Mucosa of stomach (tissue), 1 donor: Measurements from ENCODE around the gene ITGA1.

ENCODE experiments used
- H3K27me3 ChIP-seq: one replicate; pipeline ENCODE4 v1.7.0; 2013; ENCODE audit warnings: mild to moderate bottlenecking, low read length; ENCODE audit not compliant: control insufficient read depth, insufficient read depth
- H3K36me3 ChIP-seq: one replicate; pipeline ENCODE4 v1.7.0; 2013; ENCODE audit warnings: low read length; ENCODE audit not compliant: control insufficient read depth, insufficient read depth
- H3K4me1 ChIP-seq: one replicate; pipeline ENCODE4 v1.7.0; 2013; ENCODE audit warnings: mild to moderate bottlenecking, low read length; ENCODE audit not compliant: control insufficient read depth, insufficient read depth
- H3K4me3 ChIP-seq: one replicate; pipeline ENCODE4 v1.7.0; 2013; ENCODE audit warnings: low read length
- H3K9ac ChIP-seq: one replicate; pipeline ENCODE4 v1.7.0; 2013; ENCODE audit warnings: mild to moderate bottlenecking, low read length, moderate library complexity
- H3K9me3 ChIP-seq: one replicate; pipeline ENCODE4 v1.7.0; 2013; ENCODE audit warnings: mild to moderate bottlenecking, low read length, moderate library complexity; ENCODE audit not compliant: control insufficient read depth
- donor health status: Pancreatic carcinoma.

ITGA1 gene

DNA sequence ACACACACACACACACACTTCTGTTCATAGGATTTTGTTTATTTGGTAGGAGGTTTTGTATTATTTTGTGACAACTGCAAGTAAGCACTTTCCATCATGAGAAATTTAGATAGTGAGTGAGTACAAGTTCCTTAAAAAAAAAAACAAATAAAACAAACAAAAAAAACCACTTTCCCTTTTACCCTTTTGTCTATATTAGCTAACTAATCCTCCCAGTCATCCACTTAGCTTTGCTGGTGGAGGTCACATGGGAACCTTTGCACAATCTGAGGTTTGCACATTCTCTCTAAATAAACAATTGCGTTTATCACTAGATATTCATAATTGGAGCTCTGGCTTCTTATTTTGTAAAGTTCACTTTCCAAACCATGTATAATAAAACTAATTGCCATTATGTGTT is 6.8 kb downstream of the ITGA1 start:
- H3K4me1 ChIP-seq, result peaks cover 4% of the 10 kb centered on the region
- no peaks in the 10 kb centered on the region for H3K9me3 ChIP-seq
- H3K4me3 ChIP-seq, result no peak overlapping the region
- no peak overlapping the region for H3K9ac ChIP-seq
- H3K36me3 ChIP-seq, result no peaks in the 10 kb centered on the region
- H3K27me3 ChIP-seq, result no peaks in the 10 kb centered on the region

DNA sequence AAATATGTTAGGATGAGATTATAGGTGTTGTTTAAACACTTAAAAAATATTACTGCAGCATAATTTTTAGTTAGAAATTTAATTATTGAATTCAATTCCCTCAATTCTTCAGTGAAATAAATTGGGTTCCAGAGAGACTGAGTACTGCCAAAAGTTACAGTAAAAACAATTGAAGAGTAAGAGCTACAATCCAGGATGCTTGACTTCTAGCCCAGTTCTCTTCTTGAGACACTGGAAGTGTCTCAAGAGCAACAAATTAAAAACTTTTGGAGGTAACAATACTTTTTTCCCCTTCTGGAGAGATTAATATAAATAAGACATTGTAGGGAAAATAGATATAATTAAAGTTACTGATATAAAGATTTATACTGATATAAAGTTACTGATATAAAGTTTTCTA is 8.3 kb downstream of the ITGA1 start:
- Histone ChIP-seq H3K9ac (no peak overlapping the region), H3K9me3 (no peaks in the 10 kb centered on the region), H3K4me1 (peaks cover 4% of the 10 kb centered on the region), H3K27me3 (no peaks in the 10 kb centered on the region), H3K36me3 (no peaks in the 10 kb centered on the region), H3K4me3 (no peak overlapping the region)

GRCh38 chr5:52796516-52797103 is 8.9 kb downstream of the ITGA1 start:
- H3K9ac ChIP-seq, result no peak overlapping the region
- H3K27me3 ChIP-seq, result no peaks in the 10 kb centered on the region
- peaks cover 9% of the 10 kb centered on the region for H3K4me1 ChIP-seq
- H3K9me3 ChIP-seq, result no peaks in the 10 kb centered on the region
- H3K4me3 ChIP-seq, result no peak overlapping the region
- H3K36me3 ChIP-seq, result no peaks in the 10 kb centered on the region

DNA sequence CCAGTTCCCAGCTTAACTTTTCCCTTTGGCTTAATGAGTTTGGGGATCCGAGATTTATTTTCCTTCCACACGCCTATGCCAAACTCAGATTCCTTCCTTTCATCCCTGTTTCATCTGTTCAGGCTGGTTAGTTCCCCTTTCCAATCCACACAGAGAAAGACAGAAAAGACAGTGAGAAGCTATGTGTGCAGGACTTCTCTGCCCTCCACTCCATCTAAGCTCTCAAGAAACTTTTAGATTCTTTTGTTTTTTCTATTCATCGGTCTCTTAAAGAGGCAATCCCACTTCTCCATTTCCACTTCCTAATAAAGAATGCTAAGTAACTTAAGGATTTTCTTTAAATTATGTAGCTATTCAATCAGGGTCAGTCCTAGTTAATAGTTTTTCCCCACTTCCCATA is 11.2 kb downstream of the ITGA1 start:
- H3K27me3 ChIP-seq, result no peaks in the 10 kb centered on the region
- peak overlapping the region; percentile 82 for H3K9ac ChIP-seq
- H3K4me1 ChIP-seq, result peaks cover 12% of the 10 kb centered on the region
- H3K9me3 ChIP-seq, result no peaks in the 10 kb centered on the region
- H3K36me3 ChIP-seq, result no peaks in the 10 kb centered on the region
- H3K4me3 ChIP-seq, result peak overlapping the region; percentile 59

DNA sequence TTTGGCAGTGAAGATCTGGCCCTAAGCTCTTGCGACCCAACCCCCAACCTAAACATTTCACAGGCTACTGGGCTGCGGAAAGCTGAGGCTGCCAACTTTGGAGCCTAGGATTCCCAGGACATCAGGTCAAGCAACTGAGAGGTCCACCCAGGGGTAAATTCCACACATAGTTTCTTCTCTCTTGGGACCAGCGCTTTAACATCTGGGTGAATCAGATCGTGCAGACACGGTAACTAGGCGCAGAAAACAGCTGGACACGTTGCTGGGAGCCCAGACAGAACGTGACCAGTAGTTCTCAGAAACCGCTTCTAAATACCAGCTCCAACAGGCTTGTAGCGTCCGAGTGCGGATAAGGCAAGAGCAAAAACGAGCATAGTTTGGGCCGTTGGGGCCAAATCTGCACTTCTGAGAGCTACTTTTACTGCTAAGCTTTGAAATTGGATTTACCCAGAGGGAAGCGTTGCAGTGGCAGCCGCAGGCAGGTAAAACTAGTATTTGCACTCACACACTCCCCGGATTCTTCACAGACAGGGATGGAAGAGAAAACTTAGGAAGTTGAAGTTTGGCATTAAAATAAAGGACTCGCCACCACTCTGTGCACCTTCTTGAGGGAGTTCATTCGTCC is 11.8 kb downstream of the ITGA1 start:
- no peaks in the 10 kb centered on the region for H3K27me3 ChIP-seq
- peak overlapping the region; percentile 82 for H3K9ac ChIP-seq
- H3K9me3 ChIP-seq, result no peaks in the 10 kb centered on the region
- H3K4me3 ChIP-seq, result peak overlapping the region; percentile 59
- H3K4me1 ChIP-seq, result peaks cover 11% of the 10 kb centered on the region
- no peaks in the 10 kb centered on the region for H3K36me3 ChIP-seq

GRCh38 chr5:52799983-52800393 is 12.3 kb downstream of the ITGA1 start:
- Histone ChIP-seq H3K9me3 (no peaks in the 10 kb centered on the region), H3K36me3 (no peaks in the 10 kb centered on the region), H3K4me3 (peak overlapping the region; percentile 59), H3K4me1 (peaks cover 8% of the 10 kb centered on the region), H3K27me3 (no peaks in the 10 kb centered on the region), H3K9ac (peak overlapping the region; percentile 82)

DNA sequence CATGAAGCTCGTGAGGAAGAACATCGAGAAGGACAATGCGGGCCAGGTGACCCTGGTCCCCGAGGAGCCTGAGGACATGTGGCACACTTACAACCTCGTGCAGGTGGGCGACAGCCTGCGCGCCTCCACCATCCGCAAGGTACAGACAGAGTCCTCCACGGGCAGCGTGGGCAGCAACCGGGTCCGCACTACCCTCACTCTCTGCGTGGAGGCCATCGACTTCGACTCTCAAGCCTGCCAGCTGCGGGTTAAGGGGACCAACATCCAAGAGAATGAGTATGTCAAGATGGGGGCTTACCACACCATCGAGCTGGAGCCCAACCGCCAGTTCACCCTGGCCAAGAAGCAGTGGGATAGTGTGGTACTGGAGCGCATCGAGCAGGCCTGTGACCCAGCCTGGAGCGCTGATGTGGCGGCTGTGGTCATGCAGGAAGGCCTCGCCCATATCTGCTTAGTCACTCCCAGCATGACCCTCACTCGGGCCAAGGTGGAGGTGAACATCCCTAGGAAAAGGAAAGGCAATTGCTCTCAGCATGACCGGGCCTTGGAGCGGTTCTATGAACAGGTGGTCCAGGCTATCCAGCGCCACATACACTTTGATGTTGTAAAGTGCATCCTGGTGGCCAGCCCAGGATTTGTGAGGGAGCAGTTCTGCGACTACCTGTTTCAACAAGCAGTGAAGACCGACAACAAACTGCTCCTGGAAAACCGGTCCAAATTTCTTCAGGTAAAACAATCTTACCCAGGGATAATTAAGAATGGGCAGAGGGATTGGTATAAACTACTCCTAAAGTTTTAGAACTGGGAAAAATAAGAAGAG is 12.9 kb downstream of the ITGA1 start:
- H3K27me3 ChIP-seq, result no peaks in the 10 kb centered on the region
- peak overlapping the region; percentile 59 for H3K4me3 ChIP-seq
- H3K9ac ChIP-seq, result peak overlapping the region; percentile 82
- peaks cover 8% of the 10 kb centered on the region for H3K4me1 ChIP-seq
- H3K36me3 ChIP-seq, result no peaks in the 10 kb centered on the region
- no peaks in the 10 kb centered on the region for H3K9me3 ChIP-seq

- H3K9ac ChIP-seq, result peak overlapping the region; percentile 82
- no peaks in the 10 kb centered on the region for H3K36me3 ChIP-seq
- peak overlapping the region; percentile 23 for H3K4me3 ChIP-seq
- H3K9me3 ChIP-seq, result no peaks in the 10 kb centered on the region
- H3K4me1 ChIP-seq, result peaks cover 8% of the 10 kb centered on the region
- H3K27me3 ChIP-seq, result no peaks in the 10 kb centered on the region
Observed at GRCh38 chr5:52801329-52801728, 13.6 kb downstream of the ITGA1 start.

DNA sequence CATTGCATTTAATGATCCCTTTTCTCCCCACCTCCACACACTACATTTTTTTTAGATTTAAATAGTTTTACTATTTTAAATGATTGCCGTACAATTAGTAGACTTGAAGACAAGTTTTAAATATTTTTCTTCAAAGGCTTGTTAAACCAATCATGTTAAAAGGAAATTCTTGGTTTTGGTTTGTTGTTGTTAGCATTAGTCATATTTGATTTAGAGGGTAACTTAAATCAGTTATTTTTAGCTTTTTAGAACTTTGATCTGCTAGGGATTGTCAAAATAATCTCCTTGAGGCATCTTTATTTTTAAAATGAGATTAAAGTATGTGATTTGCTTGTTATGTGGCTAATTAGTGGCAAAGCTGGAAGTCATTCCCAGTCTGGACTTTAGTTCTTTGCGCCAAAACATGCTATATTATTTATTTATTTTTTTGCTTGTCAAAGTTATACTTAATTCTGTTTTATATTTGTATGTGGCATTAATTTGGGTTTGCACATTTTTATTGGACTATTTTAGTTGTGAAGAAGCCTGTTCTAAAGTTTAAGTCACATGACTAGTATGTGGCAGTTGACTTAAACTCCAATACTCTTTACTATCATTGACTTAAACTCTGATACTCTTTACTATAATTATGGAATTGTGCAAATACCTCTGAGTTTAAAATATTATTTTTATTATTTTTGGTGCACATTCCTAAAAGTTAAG is 14.7 kb downstream of the ITGA1 start:
- no peak overlapping the region for H3K9ac ChIP-seq
- H3K36me3 ChIP-seq, result no peaks in the 10 kb centered on the region
- H3K9me3 ChIP-seq, result no peaks in the 10 kb centered on the region
- H3K4me1 ChIP-seq, result peaks cover 8% of the 10 kb centered on the region
- H3K4me3 ChIP-seq, result no peak overlapping the region
- no peaks in the 10 kb centered on the region for H3K27me3 ChIP-seq

- Histone ChIP-seq H3K9ac (no peak overlapping the region), H3K4me1 (peaks cover 8% of the 10 kb centered on the region), H3K36me3 (no peaks in the 10 kb centered on the region), H3K27me3 (no peaks in the 10 kb centered on the region), H3K9me3 (no peaks in the 10 kb centered on the region), H3K4me3 (no peak overlapping the region)
Observed at GRCh38 chr5:52802974-52803336, 15.2 kb downstream of the ITGA1 start.

- Histone ChIP-seq H3K9ac (no peak overlapping the region), H3K27me3 (no peaks in the 10 kb centered on the region), H3K4me1 (peaks cover 8% of the 10 kb centered on the region), H3K36me3 (no peaks in the 10 kb centered on the region), H3K4me3 (no peak overlapping the region), H3K9me3 (no peaks in the 10 kb centered on the region)
Observed at GRCh38 chr5:52804387-52804791, 16.7 kb downstream of the ITGA1 start.

GRCh38 chr5:52804981-52805380 is 17.3 kb downstream of the ITGA1 start:
- no peak overlapping the region for H3K4me3 ChIP-seq
- no peaks in the 10 kb centered on the region for H3K36me3 ChIP-seq
- H3K9ac ChIP-seq, result no peak overlapping the region
- H3K27me3 ChIP-seq, result no peaks in the 10 kb centered on the region
- H3K9me3 ChIP-seq, result no peaks in the 10 kb centered on the region
- peaks cover 8% of the 10 kb centered on the region for H3K4me1 ChIP-seq
